SK-N-SH treated with all-trans-retinoic acid at 6 μM for 48 hours (cell line): ENCODE data around the gene TDRD9.

Source experiments
- ARNTL ChIP-seq: fragments of 450-650 bp; formaldehyde crosslinking; IDR thresholded peaks from 2 replicates; pipeline ENCODE4 v1.5.0; 2020; ENCODE audit warnings: low read depth, mild to moderate bottlenecking, moderate library complexity, borderline replicate concordance
- GLIS3 ChIP-seq: fragments of 250-450 bp; sonication (Bioruptor Pico); IDR thresholded peaks from 2 replicates; pipeline ENCODE4 v1.5.0; 2020; ENCODE audit warnings: mild to moderate bottlenecking, moderate library complexity
- ISL1 ChIP-seq: fragments of 250-450 bp; sonication (Bioruptor Pico); IDR thresholded peaks from 2 replicates; pipeline ENCODE4 v2.1.2; 2022; ENCODE audit warnings: mild to moderate bottlenecking, moderate library complexity
- OSR1 ChIP-seq: fragments of 250-450 bp; sonication (Bioruptor Pico); IDR thresholded peaks from 2 replicates; pipeline ENCODE4 v1.8.0; 2022; ENCODE audit warnings: moderate library complexity, mild to moderate bottlenecking, inconsistent platforms
- PPARA ChIP-seq: fragments of 250-450 bp; sonication (Bioruptor Pico); IDR thresholded peaks from 2 replicates; pipeline ENCODE4 v1.5.0; 2020; ENCODE audit warnings: mild to moderate bottlenecking, borderline replicate concordance
- TCF4 ChIP-seq: fragments of 250-450 bp; sonication (Bioruptor Pico); IDR thresholded peaks from 2 replicates; pipeline ENCODE4 v1.8.0; 2021; ENCODE audit warnings: mild to moderate bottlenecking, moderate library complexity, borderline replicate concordance
- ZC3H10 ChIP-seq: fragments of 250-450 bp; sonication (Bioruptor Pico); IDR thresholded peaks from 2 replicates; pipeline ENCODE4 v1.5.1; 2021; ENCODE audit warnings: mild to moderate bottlenecking, moderate library complexity
- ZFP3 ChIP-seq: fragments of 250-450 bp; sonication (Bioruptor Pico); IDR thresholded peaks from 2 replicates; pipeline ENCODE4 v1.5.0; 2020; ENCODE audit warnings: mild to moderate bottlenecking, moderate library complexity
- TF ChIP-seq, protein P1 (sequence below): fragments of 250-450 bp; sonication (Bioruptor Pico); IDR thresholded peaks from 2 replicates; pipeline ENCODE4 v1.5.1; 2020; ENCODE audit warnings: low read depth, mild to moderate bottlenecking, moderate library complexity
- TF ChIP-seq, protein P2 (sequence below): fragments of 250-450 bp; sonication (Bioruptor Pico); IDR thresholded peaks from 2 replicates; pipeline ENCODE4 v1.8.0; 2021; ENCODE audit warnings: low read depth, mild to moderate bottlenecking, moderate library complexity, borderline replicate concordance
- TF ChIP-seq, protein P3 (sequence below): fragments of 250-450 bp; sonication (Bioruptor Pico); IDR thresholded peaks from 2 replicates; pipeline ENCODE4 v1.8.0; 2020; ENCODE audit warnings: mild to moderate bottlenecking, moderate library complexity, borderline replicate concordance

DNA sequence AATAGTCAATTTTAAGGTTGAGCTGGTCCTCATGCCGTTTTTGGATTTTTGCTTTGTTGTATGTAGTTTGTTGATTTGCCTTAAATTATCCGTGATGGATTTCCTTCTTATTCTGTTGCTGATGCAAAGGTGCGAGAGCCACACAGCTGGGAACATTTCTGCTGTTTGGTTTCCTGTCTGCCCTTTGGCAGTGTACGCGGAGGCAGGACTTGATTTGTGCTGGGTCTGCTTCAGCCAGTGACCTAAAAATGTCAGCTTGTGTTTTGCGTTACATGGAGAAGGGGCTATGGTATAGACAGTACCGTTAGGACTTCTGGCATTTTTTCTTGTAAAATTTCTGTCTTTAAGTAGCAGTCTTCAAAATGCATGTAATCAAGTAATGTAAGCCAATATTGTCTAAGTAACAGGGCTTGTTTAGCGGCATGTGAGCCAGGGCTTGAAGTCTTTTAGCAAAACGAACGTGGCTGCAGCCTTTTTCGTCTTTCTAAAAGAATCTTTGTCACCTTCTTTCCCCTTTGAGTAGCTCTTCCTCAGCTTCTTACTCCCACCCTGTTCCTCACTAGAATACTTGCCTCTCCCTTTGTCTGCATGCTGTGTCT lies 32.3 kb downstream of the TDRD9 start:
- TF ChIP-seq ARNTL (CRISPR knock-in tag) (no peak), TCF4 (CRISPR knock-in tag) (no peak), GLIS3 (CRISPR knock-in tag) (no peak), ZFP3 (CRISPR knock-in tag) (no peak), ZC3H10 (CRISPR knock-in tag) (no peak), PPARA (CRISPR knock-in tag) (no peak), ISL1 (CRISPR knock-in tag) (no peak), OSR1 (CRISPR knock-in tag) (no peak)
- TF ChIP-seq, protein P1, sequence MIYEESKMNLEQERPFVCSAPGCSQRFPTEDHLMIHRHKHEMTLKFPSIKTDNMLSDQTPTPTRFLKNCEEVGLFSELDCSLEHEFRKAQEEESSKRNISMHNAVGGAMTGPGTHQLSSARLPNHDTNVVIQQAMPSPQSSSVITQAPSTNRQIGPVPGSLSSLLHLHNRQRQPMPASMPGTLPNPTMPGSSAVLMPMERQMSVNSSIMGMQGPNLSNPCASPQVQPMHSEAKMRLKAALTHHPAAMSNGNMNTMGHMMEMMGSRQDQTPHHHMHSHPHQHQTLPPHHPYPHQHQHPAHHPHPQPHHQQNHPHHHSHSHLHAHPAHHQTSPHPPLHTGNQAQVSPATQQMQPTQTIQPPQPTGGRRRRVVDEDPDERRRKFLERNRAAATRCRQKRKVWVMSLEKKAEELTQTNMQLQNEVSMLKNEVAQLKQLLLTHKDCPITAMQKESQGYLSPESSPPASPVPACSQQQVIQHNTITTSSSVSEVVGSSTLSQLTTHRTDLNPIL = no peak
- TF ChIP-seq, protein P2, sequence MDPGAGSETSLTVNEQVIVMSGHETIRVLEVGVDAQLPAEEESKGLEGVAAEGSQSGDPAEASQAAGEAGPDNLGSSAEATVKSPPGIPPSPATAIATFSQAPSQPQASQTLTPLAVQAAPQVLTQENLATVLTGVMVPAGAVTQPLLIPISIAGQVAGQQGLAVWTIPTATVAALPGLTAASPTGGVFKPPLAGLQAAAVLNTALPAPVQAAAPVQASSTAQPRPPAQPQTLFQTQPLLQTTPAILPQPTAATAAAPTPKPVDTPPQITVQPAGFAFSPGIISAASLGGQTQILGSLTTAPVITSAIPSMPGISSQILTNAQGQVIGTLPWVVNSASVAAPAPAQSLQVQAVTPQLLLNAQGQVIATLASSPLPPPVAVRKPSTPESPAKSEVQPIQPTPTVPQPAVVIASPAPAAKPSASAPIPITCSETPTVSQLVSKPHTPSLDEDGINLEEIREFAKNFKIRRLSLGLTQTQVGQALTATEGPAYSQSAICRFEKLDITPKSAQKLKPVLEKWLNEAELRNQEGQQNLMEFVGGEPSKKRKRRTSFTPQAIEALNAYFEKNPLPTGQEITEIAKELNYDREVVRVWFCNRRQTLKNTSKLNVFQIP (CRISPR knock-in tag) = no peak
- TF ChIP-seq, protein P3, sequence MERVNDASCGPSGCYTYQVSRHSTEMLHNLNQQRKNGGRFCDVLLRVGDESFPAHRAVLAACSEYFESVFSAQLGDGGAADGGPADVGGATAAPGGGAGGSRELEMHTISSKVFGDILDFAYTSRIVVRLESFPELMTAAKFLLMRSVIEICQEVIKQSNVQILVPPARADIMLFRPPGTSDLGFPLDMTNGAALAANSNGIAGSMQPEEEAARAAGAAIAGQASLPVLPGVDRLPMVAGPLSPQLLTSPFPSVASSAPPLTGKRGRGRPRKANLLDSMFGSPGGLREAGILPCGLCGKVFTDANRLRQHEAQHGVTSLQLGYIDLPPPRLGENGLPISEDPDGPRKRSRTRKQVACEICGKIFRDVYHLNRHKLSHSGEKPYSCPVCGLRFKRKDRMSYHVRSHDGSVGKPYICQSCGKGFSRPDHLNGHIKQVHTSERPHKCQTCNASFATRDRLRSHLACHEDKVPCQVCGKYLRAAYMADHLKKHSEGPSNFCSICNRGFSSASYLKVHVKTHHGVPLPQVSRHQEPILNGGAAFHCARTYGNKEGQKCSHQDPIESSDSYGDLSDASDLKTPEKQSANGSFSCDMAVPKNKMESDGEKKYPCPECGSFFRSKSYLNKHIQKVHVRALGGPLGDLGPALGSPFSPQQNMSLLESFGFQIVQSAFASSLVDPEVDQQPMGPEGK (CRISPR knock-in tag) = no peak
